HepG2 (cell line): ENCODE results near the gene SOX9. TPM values are rescaled to one million over a fixed set of nuclear protein-coding genes. Genes with fewer than 3 reads are reported as not detected.

Experiments used
- CBFB ChIP-seq: sonication (generic); formaldehyde crosslinking; IDR thresholded peaks from 2 replicates; pipeline ENCODE4 v1.4.0; 2020; ENCODE audit warnings: missing genetic modification reagents
- GTF2F1 ChIP-seq: fragments of 150-350 bp; IDR thresholded peaks from 2 replicates; pipeline ENCODE4 v1.6.1; 2014; ENCODE audit warnings: low read length
- IRF2 ChIP-seq: IDR thresholded peaks from 2 replicates; pipeline ENCODE4 v1.6.1; 2018; ENCODE audit warnings: missing genetic modification reagents, missing compliant biosample characterization
- MLXIP ChIP-seq: sonication (generic); formaldehyde crosslinking; IDR thresholded peaks from 2 replicates; pipeline ENCODE4 v1.9.0; 2021; ENCODE audit warnings: missing genetic modification reagents, borderline replicate concordance
- POLR2G ChIP-seq: fragments of 200-400 bp; formaldehyde crosslinking; IDR thresholded peaks from 2 replicates; pipeline ENCODE4 v1.6.1; 2018; ENCODE audit warnings: mild to moderate bottlenecking, low read depth, low read length, moderate library complexity
- RBM22 ChIP-seq: fragments of 200-400 bp; formaldehyde crosslinking; optimal IDR thresholded peaks from 2 replicates; pipeline ENCODE3; 2017; ENCODE audit warnings: mild to moderate bottlenecking, low read length, moderate library complexity
- SIN3A ChIP-seq: IDR thresholded peaks from 2 replicates; pipeline ENCODE4 v1.6.1; 2011; ENCODE audit warnings: low read depth, mild to moderate bottlenecking, control low read depth, low read length, borderline replicate concordance
- SMYD3 ChIP-seq: sonication (generic); formaldehyde crosslinking; IDR thresholded peaks from 2 replicates; pipeline ENCODE4 v1.8.1; 2023; ENCODE audit warnings: mild to moderate bottlenecking, missing genetic modification reagents
- TARDBP ChIP-seq: sonication (generic); formaldehyde crosslinking; IDR thresholded peaks from 2 replicates; pipeline ENCODE4 v1.8.0; 2022; ENCODE audit warnings: mild to moderate bottlenecking, missing genetic modification reagents
- TEAD3 ChIP-seq: optimal IDR thresholded peaks from 2 replicates; pipeline ENCODE3; 2016; ENCODE audit warnings: borderline replicate concordance
- TOE1 ChIP-seq: sonication (generic); formaldehyde crosslinking; IDR thresholded peaks from 2 replicates; pipeline ENCODE4 v1.4.0; 2020; ENCODE audit warnings: mild to moderate bottlenecking, missing genetic modification reagents
- ZBTB44 ChIP-seq: sonication (generic); formaldehyde crosslinking; IDR thresholded peaks from 2 replicates; pipeline ENCODE4 v1.4.0; 2020; ENCODE audit warnings: missing genetic modification reagents
- ZFY ChIP-seq: sonication (generic); formaldehyde crosslinking; IDR thresholded peaks from 2 replicates; pipeline ENCODE4 v1.4.0; 2020; ENCODE audit warnings: missing genetic modification reagents
- ZNF318 ChIP-seq: sonication (generic); formaldehyde crosslinking; IDR thresholded peaks from 2 replicates; pipeline ENCODE4 v1.4.0; 2020; ENCODE audit warnings: mild to moderate bottlenecking, missing genetic modification reagents
- ZNF510 ChIP-seq: sonication (generic); formaldehyde crosslinking; IDR thresholded peaks from 2 replicates; pipeline ENCODE4 v1.4.0; 2020; ENCODE audit warnings: low read depth, mild to moderate bottlenecking, missing genetic modification reagents
- ZNF563 ChIP-seq: sonication (generic); formaldehyde crosslinking; IDR thresholded peaks from 2 replicates; pipeline ENCODE4 v1.8.0; 2022; ENCODE audit warnings: mild to moderate bottlenecking, moderate library complexity, missing genetic modification reagents
- ZNF720 ChIP-seq: sonication (generic); formaldehyde crosslinking; IDR thresholded peaks from 2 replicates; pipeline ENCODE4 v1.4.0; 2020; ENCODE audit warnings: missing genetic modification reagents
- ZSCAN9 ChIP-seq: IDR thresholded peaks from 2 replicates; pipeline ENCODE4 v1.6.1; 2016; ENCODE audit warnings: borderline replicate concordance
- polyA plus RNA-seq, 8 experiments: library from polyadenylated mRNA; depleted of rRNA in 3 of 8; stranded (reverse) in 7 of 8; unstranded in 1 of 8; fragments of >200 nt; fragmentation: Illumina TruSeq in 4 of 8; extraction: Trizol in 4 of 8; gene quantifications; 2 replicates each; pipeline versions ENCODE4 v1.2.1 to v1.2.3, GENCODE V29; 2011 to 2016; ENCODE audit warnings: low read depth in 4 of 8, missing spikeins in 1 of 8, mixed read lengths in 1 of 8; ENCODE audit not compliant: insufficient read depth in 1 of 8
- total RNA-seq, 5 experiments: library from RNA; depleted of rRNA; stranded (reverse); fragments of >200 nt; fragmentation: Illumina TruSeq; extraction: Trizol; gene quantifications; 2 replicates each; pipeline ENCODE4 v1.2.3, GENCODE V29; 2016; ENCODE audit warnings: low read depth in 1 of 5

The SOX9 gene
- total and polyA plus RNA-seq, 2 of the 13 experiments (the other 11 are each of a cell fraction or from before 2014, with no cell fraction given): 16.1 to 27.6 TPM

- TF ChIP-seq ZSCAN9 (CRISPR knock-in tag) (peak; percentile 94), ZNF563 (CRISPR knock-in tag) (peak; percentile 22; the same call in 1 of the 2 replicates), ZNF510 (CRISPR knock-in tag) (no peak), ZBTB44 (CRISPR knock-in tag) (0 out of 2 replicates have a peak, but pooled peaks have one; percentile 71), IRF2 (CRISPR knock-in tag) (peak; percentile 26; the same call in 1 of the 2 replicates), TARDBP (CRISPR knock-in tag) (no peak), RBM22 (no peak), SMYD3 (0 out of 2 replicates have a peak, but pooled peaks have one; percentile 66), TEAD3 (CRISPR knock-in tag) (no peak), TOE1 (CRISPR knock-in tag) (0 out of 2 replicates have a peak, but pooled peaks have one; percentile 25), ZNF318 (CRISPR knock-in tag) (no peak), GTF2F1 (peak; percentile 83; the same call in 1 of the 2 replicates), SIN3A (peak; percentile 95), ZNF720 (CRISPR knock-in tag) (no peak), MLXIP (CRISPR knock-in tag) (0 out of 2 replicates have a peak, but pooled peaks have one; percentile 30), POLR2G (peak; percentile 100), CBFB (CRISPR knock-in tag) (0 out of 2 replicates have a peak, but pooled peaks have one; percentile 40), ZFY (peak; percentile 44; the same call in 1 of the 2 replicates)
Observed at GRCh38 chr17:72120642-72121163, at the start of gene SOX9 (continued).
